ENCODE measurements around the gene GRK2. TPM values are rescaled to one million over a fixed set of nuclear protein-coding genes. Genes with fewer than 3 reads are reported as not detected.

The GRK2 gene
- total and polyA plus RNA-seq, 2 donors (not counting 3 experiments of a cell fraction or from before 2014, with no cell fraction given): 57.9 to 62.3 TPM

DNA sequence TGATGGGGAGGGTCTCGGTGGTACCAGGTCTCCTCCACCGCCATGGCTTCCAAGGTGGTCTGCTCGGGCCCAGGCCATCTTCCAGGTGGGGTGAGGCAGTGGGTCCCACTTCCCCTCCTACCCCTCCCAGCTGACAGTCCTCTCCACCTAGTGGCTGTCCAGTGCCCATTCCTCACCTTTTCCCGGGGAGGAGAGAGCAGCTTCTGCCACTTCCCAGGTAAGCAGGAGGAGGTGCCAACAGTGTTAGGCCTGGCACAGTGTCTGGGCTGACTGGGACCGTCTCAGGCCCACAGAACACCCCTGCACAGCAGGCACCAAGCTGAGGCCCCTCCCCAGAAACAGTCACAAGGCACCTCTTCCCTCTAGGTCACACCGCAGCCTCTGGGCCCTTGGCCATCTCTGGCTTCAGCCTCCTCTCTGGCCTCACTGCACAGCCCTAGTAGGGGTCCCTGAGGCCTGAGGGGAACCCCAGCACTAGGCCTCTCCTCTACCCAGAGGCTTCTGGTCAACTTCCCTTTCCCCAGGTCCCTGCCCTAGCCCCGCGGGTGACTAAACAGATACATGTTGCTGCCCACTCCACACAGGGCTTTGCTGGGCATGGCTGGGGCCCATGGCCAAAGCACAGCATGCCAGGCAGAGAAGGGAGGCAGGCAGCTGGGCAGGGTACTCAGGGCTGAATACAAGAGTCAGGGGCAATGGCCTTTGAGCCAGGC, 20.5 kb downstream of the GRK2 start:
- CTCF ChIA-PET: interaction anchor here (1.0 to 1.9 kb wide), 2 partner anchors 20 to 30 kb away, joined by 3 to 4 read pairs; partner anchors contain the start of gene GRK2
- Histone ChIP-seq H3K9me3 (replicated peaks; ENCODE audit: control insufficient read depth, insufficient read depth, low read length) (no peaks in the 10 kb centered on the region), H3K27me3 (ENCODE audit: control insufficient read depth in 2 of 2, insufficient read depth in 2 of 2, low read length in 2 of 2) (no peaks in the 10 kb centered on the region), H3K9ac (replicated peaks; ENCODE audit: extremely low read depth, insufficient read depth, low read length) (no peak overlapping the region), H4K20me1 (replicated peaks; ENCODE audit: control insufficient read depth, extremely low read depth, insufficient read depth, low read length) (no peaks in the 10 kb centered on the region), H2AFZ (ENCODE audit: low read depth, low read length) (no peak overlapping the region), H3K79me2 (ENCODE audit: control insufficient read depth, insufficient read depth, low read length) (peaks cover 17% of the 10 kb centered on the region), H3K36me3 (ENCODE audit: control insufficient read depth in 2 of 2, extremely low read depth in 1 of 2, insufficient read depth in 2 of 2, low read length in 2 of 2) (peaks cover 0 to 40% of the 10 kb centered on the region in 2 experiments), H3K27ac (ENCODE audit: insufficient read depth, low read depth, low read length) (peak overlapping the region; percentile 3), H3K4me1 (ENCODE audit: control insufficient read depth, extremely low read depth, insufficient read depth, low read length) (peaks cover 22% of the 10 kb centered on the region), H3K9me1 (replicated peaks; ENCODE audit: control insufficient read depth, extremely low read depth, insufficient read depth, low read length) (no peaks in the 10 kb centered on the region), H3K4me2 (ENCODE audit: insufficient read depth, low read length) (no peak overlapping the region), H3K4me3 (replicated peaks in 1 of 3; ENCODE audit: insufficient read depth in 1 of 3, low read depth in 1 of 3, low read length in 3 of 3) (no peak overlapping the region)
- DNase-seq (ENCODE audit: low read depth, low spot score) (no peak), FAIRE-seq (no peak)
- TF ChIP-seq CTCF (IDR thresholded peaks at IDR 0.05; ENCODE audit: extremely low read depth in 1 of 2, insufficient read depth in 1 of 2, low read depth in 1 of 2, low read length in 2 of 2) (no peak), POLR2AphosphoS5 (IDR thresholded peaks at IDR 0.05; ENCODE audit: insufficient read depth, low read depth, low read length) (no peak), EZH2 (IDR thresholded peaks at IDR 0.05; ENCODE audit: borderline replicate concordance, low read depth, low read length, severe bottlenecking) (no peak), JUN (IDR thresholded peaks at IDR 0.05; ENCODE audit: borderline replicate concordance, insufficient read depth, insufficient read length, low read depth) (no peak), POLR2A (IDR thresholded peaks at IDR 0.05; ENCODE audit: low read depth, low read length) (no peak), MYC (IDR thresholded peaks at IDR 0.05; ENCODE audit: low read depth, low read length) (no peak), FOS (IDR thresholded peaks at IDR 0.05; ENCODE audit: borderline replicate concordance, insufficient read depth, low read length) (no peak), GATA2 (IDR thresholded peaks at IDR 0.05; ENCODE audit: insufficient read depth, insufficient read length, low read depth, low read length) (no peak)
- TF ChIP-seq, protein P1, sequence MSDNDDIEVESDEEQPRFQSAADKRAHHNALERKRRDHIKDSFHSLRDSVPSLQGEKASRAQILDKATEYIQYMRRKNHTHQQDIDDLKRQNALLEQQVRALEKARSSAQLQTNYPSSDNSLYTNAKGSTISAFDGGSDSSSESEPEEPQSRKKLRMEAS (IDR thresholded peaks at IDR 0.05; ENCODE audit: insufficient read depth, insufficient read length): no peak
- dilution Hi-C loops (cut with MboI; ENCODE audit: extremely low pct_ligation_motif_present, low sequenced_read_pairs) (no loop called here), intact Hi-C loops (cut with micrococcal nuclease) (no loop called here)
- no TSS peak for BruUV-seq (replicated peaks)
- POLR2A ChIA-PET: no interaction called here
